Activated naive CD4-positive, alpha-beta T cell treated with anti-CD3 and anti-CD28 coated beads, Interleukin-2, amount 10 ng/mL, durations not matched to agents 5 hours and 36 hours (primary cell): ENCODE data around the gene MSH2. TPM values are rescaled to one million over a fixed set of nuclear protein-coding genes. Genes with fewer than 3 reads are reported as not detected.

Source experiments
- microRNA-seq: library from miRNA; unstranded; fragments of <30 nt; microRNA quantifications from one replicate; pipeline ENCODE4 v1.2.0, GENCODE V29; 2022; ENCODE audit warnings: borderline microRNAs expressed, borderline replicate concordance
- total RNA-seq, 2 experiments: library from RNA; stranded (reverse); gene quantifications; one replicate each; pipeline ENCODE4 v1.2.3, GENCODE V29; 2021

MSH2 gene
- 10 to 100 TPM; 36.7 to 37.3 TPM for total RNA-seq

GRCh38 chr2:47402805-47403608 lies at the start of gene MSH2:
MSH2 (plus strand) TSS chr2:47403156; CDS start chr2:47403192, 36 bp downstream.

Small RNAs within 50 kb of the gene (microRNA-seq; reads per million reads assigned to microRNA genes)
- gene MIR559 = not detected

Other genes starting within 250 kb of the MSH2 start
- under 1 TPM; 0.34 to 0.48 TPM for gene STPG4, start 247.8 kb upstream of the MSH2 start, total RNA-seq
- 100 to 1,000 TPM; 402 to 406 TPM for gene CALM2, start 226.6 kb upstream of the MSH2 start, total RNA-seq
- gene EPCAM, start 33.8 kb upstream of the MSH2 start, total RNA-seq = not detected
- under 1 TPM; 0.14 to 0.15 TPM for gene KCNK12, start 167.8 kb downstream of the MSH2 start, total RNA-seq